Activated T-cell treated with anti-CD3 and anti-CD28 coated beads for 1 hour (primary cell): ENCODE measurements around the gene CEP19.
"Not testable (repeated sequence)": the region's sequence is repeated elsewhere in the genome, so short reads cannot be mapped to it uniquely, and the experiment has no call there.

ENCODE experiments used
- DNase-seq: peaks from one replicate; pipeline ENCODE4 v3.0.0-alpha.2; 2020; ENCODE audit warnings: low read depth

Gene CEP19, protein sequence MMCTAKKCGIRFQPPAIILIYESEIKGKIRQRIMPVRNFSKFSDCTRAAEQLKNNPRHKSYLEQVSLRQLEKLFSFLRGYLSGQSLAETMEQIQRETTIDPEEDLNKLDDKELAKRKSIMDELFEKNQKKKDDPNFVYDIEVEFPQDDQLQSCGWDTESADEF

GRCh38 chr3:196711838-196712513, at the start of gene CEP19, which contains the start of gene PIGX:
Gene CEP19, minus strand, starts transcription at chr3:196712250. Its CDS starts 3,593 bp downstream, at chr3:196708657.
Gene PIGX, plus strand, starts transcription at chr3:196712377.
- peak; percentile 77 for DNase-seq

GRCh38 chr3:196757876-196758739, 46.1 kb upstream of the CEP19 start:
- no peak for DNase-seq

GRCh38 chr3:196756732-196757131, 44.7 kb upstream of the CEP19 start:
- no peak for DNase-seq

DNA sequence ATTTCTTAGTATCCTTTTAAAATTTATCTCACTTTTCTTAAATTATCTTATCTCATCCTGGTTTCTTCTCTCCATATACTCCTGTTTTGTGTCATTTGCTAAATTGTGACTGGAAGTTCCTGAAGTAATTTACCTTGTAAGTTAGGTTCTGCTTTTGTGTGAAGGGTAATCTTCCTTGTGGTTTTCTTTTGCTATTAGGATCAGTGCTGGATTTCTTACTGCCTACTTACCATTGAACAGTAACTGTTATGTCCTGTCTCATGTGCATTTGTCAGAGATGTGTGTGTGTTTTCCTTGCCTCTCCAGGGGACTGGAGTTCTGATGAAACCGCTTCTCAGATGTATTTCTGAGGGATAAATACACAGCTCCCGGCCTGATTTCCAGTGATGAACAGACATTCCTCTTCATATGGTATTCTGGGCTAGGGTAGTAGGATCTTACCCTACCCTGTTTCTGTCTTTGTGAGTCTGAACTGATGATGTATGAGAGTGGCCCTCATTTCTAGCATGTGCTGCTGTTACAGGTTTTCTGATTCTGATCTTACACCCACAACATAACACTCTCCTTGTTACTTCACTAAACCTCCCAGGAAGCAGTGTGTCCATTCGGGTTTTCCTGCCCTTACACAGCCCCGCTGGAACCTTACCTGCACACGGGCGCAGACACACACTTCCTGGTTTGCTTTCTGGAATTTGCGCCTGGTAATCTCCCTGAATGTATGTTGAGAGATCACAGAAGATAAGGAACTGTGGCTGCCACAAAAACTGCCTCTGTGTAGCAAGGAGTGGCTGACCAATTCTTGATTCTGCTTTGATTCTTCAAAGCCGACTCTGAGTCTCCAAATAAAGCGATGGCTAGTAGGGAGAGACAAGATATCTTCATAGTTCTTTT, 42.3 kb upstream of the CEP19 start:
- no peak for DNase-seq

- DNase-seq = no peak
Measured at GRCh38 chr3:196753201-196753600, 41.2 kb upstream of the CEP19 start.

- DNase-seq = no peak
Measured at GRCh38 chr3:196749125-196749524, 37.1 kb upstream of the CEP19 start.

DNA sequence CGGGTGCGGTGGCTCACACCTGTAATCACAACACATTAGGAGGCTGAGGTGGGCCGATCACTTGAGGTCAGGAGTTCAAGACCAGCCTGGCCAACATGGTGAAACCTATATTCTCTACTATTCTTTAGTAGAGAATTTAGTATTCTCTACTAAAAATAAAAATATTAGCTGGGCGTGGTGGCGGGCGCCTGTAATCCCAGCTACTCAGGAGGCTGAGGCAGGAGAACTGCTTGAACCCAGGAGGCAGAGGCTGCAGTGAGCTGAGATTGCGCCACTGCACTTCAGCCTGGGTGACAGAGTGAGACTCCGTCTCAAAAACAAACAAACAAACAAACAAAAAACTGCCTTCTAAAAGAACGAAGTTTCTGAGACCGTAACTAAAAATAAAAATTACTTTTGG, 31.5 kb upstream of the CEP19 start:
- DNase-seq = not testable (repeated sequence)

- DNase-seq = no peak
Measured at GRCh38 chr3:196741249-196741889, 29.3 kb upstream of the CEP19 start.

DNA sequence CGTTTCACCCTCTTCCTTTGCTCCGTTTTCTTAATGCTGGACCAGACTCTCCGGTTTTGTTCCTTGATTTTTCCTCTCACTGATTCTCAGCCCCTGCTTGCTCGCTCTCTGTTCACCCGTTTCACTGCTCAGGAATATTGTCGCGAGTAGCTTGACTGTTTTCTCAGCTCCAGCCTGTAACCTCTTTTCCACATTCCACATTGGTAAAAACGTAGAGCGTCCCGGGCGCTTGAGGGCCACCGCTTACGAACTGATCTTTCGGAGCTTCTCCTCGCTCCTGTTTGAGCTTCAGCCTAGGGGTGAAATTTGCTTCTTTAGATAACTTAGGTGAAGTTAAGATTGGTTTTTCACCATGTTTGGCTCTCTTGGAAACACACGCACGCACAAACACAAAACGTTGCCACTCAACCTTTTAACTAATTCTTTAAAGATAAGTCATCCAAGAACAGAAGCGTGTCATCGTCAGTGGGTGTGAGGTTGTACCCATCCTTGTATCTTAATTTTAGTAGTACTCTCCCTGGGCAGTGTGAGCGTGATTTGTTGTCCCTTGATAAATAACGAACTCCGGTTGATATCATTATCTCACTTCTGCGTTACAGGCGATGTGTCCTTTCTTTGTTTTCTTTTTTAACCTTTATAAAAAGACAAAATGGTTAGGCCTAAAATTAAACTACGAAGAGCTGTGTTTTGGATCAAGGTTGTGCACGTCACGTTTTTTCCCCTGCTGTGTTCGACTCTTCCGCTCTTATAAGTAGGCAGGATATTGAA, 28.6 kb upstream of the CEP19 start:
- no peak for DNase-seq

DNA sequence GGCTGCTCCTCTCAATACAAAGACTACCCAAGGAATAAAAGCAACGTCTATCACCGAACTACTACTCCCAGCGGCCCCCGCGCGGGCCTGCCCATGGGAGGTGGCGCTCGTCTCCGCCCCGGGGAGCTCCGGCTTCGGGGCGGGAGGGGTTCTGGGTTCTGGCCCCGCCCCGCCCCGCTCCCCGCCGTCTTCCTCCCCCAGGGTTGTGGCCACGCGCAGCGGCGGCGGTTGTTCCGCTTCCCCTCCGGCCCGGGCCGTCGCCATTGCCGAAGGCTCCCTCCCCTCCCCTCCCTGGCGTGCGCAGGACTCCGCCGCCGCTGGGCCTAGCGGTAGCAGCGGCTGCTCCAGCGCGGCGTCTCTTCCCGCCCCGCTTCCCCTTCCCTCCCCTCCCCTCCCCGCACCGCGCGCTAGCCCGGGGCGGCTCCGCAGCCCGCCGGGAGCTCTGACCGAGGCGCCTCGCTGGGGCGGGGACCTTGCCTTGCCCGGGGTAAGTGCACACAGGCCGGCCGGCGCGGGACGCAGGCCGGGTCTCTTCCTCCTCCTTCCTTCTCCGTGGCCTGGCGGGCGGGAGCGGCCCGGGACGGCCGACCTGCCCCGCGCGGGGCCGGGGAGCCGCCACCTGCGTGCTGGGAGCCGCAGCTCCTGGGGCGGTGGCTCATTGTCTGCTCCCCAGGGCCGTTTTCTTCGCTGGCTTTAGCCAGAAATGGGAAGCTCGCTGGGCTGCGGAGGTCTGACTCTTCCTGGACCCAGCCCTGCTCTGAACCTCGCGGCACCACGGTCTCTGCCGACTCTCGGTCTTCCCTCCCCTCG, 27.8 kb upstream of the CEP19 start, which contains the start of gene PAK2:
PAK2 (plus strand) TSS at position 187 of the 810 bp plus-strand sequence. CDS start 42,790 bp downstream, outside the sequence.
- DNase-seq = peak; percentile 87

DNA sequence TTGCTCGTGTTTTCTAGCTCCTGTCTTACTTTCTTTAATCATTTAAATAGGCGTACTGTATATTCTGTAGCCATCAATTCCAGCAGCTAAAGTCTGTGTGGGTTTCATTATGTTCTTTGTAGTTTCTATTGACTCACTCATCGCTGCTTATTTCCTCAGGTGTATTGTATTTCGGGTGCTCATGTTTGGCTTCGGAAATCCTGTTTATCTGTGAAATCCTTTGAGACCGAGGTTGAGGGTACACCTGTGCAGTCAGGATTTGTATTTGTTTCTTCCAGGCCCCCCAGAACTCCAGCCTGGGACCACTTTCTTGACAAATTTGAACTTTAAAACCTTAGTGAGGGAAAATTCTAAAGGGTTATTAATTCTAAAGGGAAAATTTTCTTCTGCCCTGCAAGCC, 25.6 kb upstream of the CEP19 start:
- no peak for DNase-seq

DNA sequence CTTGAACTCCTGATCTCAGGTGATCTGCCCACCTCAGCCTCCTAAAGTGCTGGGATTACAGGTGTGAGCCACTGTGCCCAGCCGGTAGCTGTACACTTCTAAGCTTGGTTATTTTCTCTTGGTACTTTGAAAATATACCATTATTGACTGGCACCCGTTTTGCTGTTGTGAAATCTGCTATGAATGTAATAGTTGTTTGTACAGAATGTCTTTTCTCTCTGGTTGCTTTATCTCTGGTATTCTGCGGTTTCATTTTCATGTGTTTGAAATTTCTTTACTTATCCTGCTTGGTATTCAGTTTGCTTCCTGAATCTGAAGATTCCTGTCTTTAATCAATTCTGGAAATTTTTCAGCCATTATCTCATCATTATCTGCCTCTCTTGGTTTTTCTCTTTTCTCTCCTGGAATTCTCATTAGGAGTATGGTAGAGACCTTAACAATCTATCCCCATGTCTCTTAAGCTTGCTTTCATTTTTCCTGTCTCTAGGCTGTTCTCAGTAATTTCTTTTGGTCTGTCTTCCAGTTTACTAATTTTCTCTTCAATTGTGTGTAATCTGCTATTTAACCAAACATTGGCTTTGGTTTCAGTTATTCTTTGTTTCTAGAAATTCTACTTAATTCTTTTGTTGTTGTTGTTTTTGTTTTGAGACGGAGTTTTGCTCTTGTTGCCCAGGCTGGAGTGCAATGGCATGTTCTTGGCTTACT, 24.8 kb upstream of the CEP19 start:
- DNase-seq = no peak

DNA sequence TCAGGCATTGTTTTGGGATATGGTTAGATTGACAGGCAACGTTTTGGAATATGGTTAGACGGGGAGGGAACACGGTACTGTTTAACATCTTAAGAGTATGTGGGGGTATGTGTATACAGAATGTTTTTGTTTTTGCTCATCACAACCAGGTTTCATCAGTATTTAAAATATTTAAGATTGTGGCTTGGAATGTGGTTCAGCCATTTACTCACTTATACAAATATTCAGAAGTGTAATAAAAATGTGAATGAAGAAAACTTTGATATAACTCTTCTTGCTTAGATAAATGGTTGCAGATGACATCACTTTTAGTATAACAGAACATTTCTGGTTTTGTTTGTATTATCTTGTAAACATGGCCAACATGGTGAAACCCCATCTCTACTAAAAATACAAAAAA, 23.7 kb upstream of the CEP19 start:
- DNase-seq = no peak

GRCh38 chr3:196726788-196727675, 15.0 kb upstream of the CEP19 start:
- DNase-seq = no peak

- DNase-seq = no peak
Measured at GRCh38 chr3:196721097-196721496, 9.0 kb upstream of the CEP19 start.

- DNase-seq = not testable (repeated sequence)
Measured at GRCh38 chr3:196717162-196717561, 5.1 kb upstream of the CEP19 start.

DNA sequence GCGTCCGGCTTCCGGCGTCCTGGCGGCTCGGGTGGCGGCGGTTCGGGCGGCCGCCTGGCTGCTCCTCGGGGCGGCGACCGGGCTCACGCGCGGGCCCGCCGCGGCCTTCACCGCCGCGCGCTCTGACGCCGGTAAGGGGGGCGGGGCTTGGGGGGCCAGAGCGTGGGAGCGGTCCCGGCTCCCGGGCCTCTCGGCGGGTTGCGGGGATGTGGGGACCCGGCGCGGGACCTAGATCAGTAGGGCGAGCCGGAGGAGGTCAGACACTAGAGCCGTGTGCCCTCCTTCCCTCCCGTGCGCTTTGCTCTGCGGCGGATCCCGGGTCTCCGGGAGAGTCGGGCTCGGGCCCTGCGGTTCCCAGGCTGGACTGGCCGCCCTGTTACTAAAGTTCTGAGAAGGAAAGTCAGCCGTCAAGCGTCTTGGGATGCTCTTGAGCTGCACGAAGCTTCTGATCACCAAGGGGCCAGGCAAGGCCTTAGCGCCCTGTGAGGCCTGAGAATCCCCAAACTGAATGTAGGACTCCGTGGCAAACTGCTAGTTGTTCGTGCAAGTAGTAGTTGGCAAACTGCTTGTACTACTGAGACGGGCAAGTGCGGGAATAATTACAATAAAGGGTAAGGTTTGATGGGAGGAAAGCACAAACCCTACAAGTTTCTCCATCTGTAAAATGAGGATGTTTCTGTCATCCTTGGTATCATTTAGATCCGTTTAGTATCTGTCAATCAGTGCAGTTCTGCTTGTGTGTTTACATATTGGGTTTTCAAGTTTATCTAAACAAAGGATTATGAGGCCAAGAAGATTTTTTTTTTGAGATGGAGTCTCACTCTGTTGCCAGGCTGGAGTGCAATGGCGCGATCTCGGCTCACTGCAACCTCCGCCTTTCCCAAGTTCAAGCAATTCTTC, 714 bp upstream of the CEP19 start:
- peak; percentile 64 for DNase-seq
